ENCODE data around the gene E4F1.

DNA sequence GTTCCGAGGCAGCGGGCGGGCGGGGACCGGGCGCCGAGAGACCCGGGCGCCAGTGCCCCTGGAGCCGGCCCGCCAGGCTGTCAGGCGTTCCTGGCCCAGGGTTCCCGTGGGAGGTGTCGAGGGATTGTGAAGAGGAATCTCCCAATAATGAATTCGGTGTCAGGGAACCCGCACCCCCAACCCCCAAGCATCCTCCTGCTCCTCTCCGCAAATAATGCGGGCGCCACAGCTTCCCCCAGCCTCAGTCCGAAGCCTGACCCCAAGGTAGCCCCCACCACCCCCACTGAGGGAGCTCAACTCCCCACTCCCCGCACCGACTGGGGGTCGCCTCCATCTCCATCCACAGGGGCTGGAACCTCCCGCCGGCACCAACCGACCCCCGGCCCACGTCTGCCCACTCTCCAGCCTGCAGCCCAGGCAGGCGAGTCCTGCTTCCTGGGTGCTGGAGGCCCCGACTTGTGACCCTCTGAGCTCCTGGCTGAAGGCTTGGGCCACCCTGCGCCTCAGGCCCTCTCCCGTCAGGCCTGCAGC lies 26.3 kb upstream of the E4F1 start:
- TF ChIP-seq GATA3 (IDR thresholded peaks at IDR 0.05; ENCODE audit: low read depth, low read length) (no peak), GATA2 (IDR thresholded peaks at IDR 0.05; ENCODE audit: low read depth, low read length) (no peak)

Data from SH-SY5Y (cell line).